Measurements from ENCODE around the gene PIK3C2G. TPM values are rescaled to one million over a fixed set of nuclear protein-coding genes. Genes with fewer than 3 reads are reported as not detected.
A peak's percentile ranks its signal among the peaks of the same experiment; 100 is the strongest.

PIK3C2G gene
- total and polyA plus RNA-seq, 2 of the 4 experiments (the other 2 are of a cell fraction): not detected

GRCh38 chr12:18436170-18436569 is 174.9 kb downstream of the PIK3C2G start:
- H2BK120ac ChIP-seq (ENCODE audit: low read depth, low read length): no peak overlapping the region
- no peaks in the 10 kb centered on the region for H3K4me1 ChIP-seq (ENCODE audit: control insufficient read depth, insufficient read depth, low read length)
- no peak overlapping the region for H2BK15ac ChIP-seq (ENCODE audit: low read depth, low read length)
- no peak overlapping the region; the same call in 1 of the 2 replicates for H3K14ac ChIP-seq (replicated peaks; ENCODE audit: low read depth, low read length)
- H3K79me1 ChIP-seq (ENCODE audit: low read depth in 1 of 2, low read length in 2 of 2): no peaks in the 10 kb centered on the region
- H3K27me3 ChIP-seq (ENCODE audit: control insufficient read depth, insufficient read depth, low read length): no peaks in the 10 kb centered on the region
- H4K91ac ChIP-seq (ENCODE audit: insufficient read depth, low read depth, low read length): no peak overlapping the region
- H3K56ac ChIP-seq (ENCODE audit: extremely low read depth, insufficient read depth, low read length): no peak overlapping the region
- H3K9ac ChIP-seq (ENCODE audit: low read depth, low read length): no peak overlapping the region
- no peaks in the 10 kb centered on the region for H3K9me1 ChIP-seq (ENCODE audit: insufficient read depth, low read length)
- no peak overlapping the region for H4K5ac ChIP-seq (ENCODE audit: low read depth, low read length)
- H3K18ac ChIP-seq (ENCODE audit: low read depth, low read length): no peak overlapping the region
- no peaks in the 10 kb centered on the region for H4K20me1 ChIP-seq (ENCODE audit: insufficient read depth, low read length)
- H2BK5ac ChIP-seq (ENCODE audit: low read depth, low read length, poor library complexity, severe bottlenecking): no peak overlapping the region
- ChIA-PET CTCF (interaction anchor here (0.7 kb wide), 1 partner anchor 219 kb away, joined by 6 read pairs; no protein-coding TSS in a partner anchor), POLR2A (ENCODE audit: unreplicated experiment) (no interaction called here)
- H2AK5ac ChIP-seq (ENCODE audit: low read depth, low read length): no peak overlapping the region
- in situ Hi-C loops (cut with MboI; ENCODE audit: low sequenced_read_pairs) (loop anchor here (10.0 to 25.0 kb wide), 2 partner anchors 749 to 851 kb away; no protein-coding TSS in a partner anchor), intact Hi-C loops (cut with micrococcal nuclease) (loop anchor here (10.0 kb wide), 2 partner anchors 269 to 849 kb away; no protein-coding TSS in a partner anchor), dilution Hi-C loops (cut with HindIII; ENCODE audit: low sequenced_read_pairs, unreplicated experiment) (no loop called here)
- H4K8ac ChIP-seq (ENCODE audit: low read depth in 2 of 2, low read length in 2 of 2): no peak overlapping the region
- BruUV-seq (replicated peaks): no TSS peak
- no peak overlapping the region for H3K4me2 ChIP-seq (ENCODE audit: low read depth, low read length)
- no peak overlapping the region for H2BK20ac ChIP-seq (ENCODE audit: low read depth, low read length)
- ATAC-seq (ENCODE audit: low read depth): no peak
- H2AFZ ChIP-seq (replicated peaks; ENCODE audit: low read length, poor library complexity): no peak overlapping the region
- no peak overlapping the region for H3K4me3 ChIP-seq (ENCODE audit: insufficient read depth, low read depth, low read length)
- H3K27ac ChIP-seq (ENCODE audit: insufficient read depth, low read length): no peak overlapping the region
- H3K23ac ChIP-seq (ENCODE audit: low read depth, low read length): no peak overlapping the region
- H3K4ac ChIP-seq (ENCODE audit: low read depth, low read length): no peak overlapping the region
- H2AK9ac ChIP-seq (replicated peaks; ENCODE audit: low read depth, low read length, poor library complexity): no peak overlapping the region
- no peaks in the 10 kb centered on the region for H3K9me3 ChIP-seq (ENCODE audit: control insufficient read depth, insufficient read depth, low read length)
- no peaks in the 10 kb centered on the region for H3K36me3 ChIP-seq (ENCODE audit: control insufficient read depth, insufficient read depth, low read length)
- no peak for DNase-seq
- TF ChIP-seq MXI1 (IDR thresholded peaks at IDR 0.05; ENCODE audit: borderline replicate concordance, low read depth, low read length) (no peak), RFX5 (IDR thresholded peaks at IDR 0.05; ENCODE audit: low read depth, low read length) (no peak), MAFK (IDR thresholded peaks at IDR 0.05; ENCODE audit: low read depth, low read length) (peak; percentile 74), NFE2L2 (IDR thresholded peaks at IDR 0.05; ENCODE audit: low read depth, low read length) (no peak)

Measured in IMR-90 (cell line).